A549 (cell line): ENCODE measurements around the gene SNX15. TPM values are rescaled to one million over a fixed set of nuclear protein-coding genes. Genes with fewer than 3 reads are reported as not detected.

Experiments
- ATAC-seq, 2 experiments: fragments of 200-7000 bp in 1 of 2; fragments of >200 bp in 1 of 2; cut with Nextera tagmentation in 1 of 2; cut with Tn5 transposase in 1 of 2; 3 replicates each; pipeline versions ENCODE4 v1.8.0 to v1.9.1; 2018 to 2020; ENCODE audit warnings: mild to moderate bottlenecking in 1 of 2, moderate library complexity in 1 of 2
- CTCF ChIA-PET: fragments of 300-600 bp; sonication (Branson Sonifier 250); formaldehyde crosslinking; extraction: SDS; loops from one replicate; lab custom pipeline; 2021; ENCODE audit warnings: antibody characterized with exemption, inconsistent platforms; lab: Yijun Ruan, JAX
- POLR2A ChIA-PET: fragments of 350-600 bp; formaldehyde crosslinking; extraction: SDS; loops from one replicate; lab custom pipeline; 2021; ENCODE audit warnings: antibody characterized with exemption, inconsistent platforms; lab: Yijun Ruan, JAX
- DNase-seq, 2 experiments: peaks; one replicate each; pipeline versions ENCODE4 v3.0.0 to v3.0.0-alpha.2; 2011 to 2016; ENCODE audit warnings: low read depth in 1 of 2, low spot score in 1 of 2
- FAIRE-seq: peaks from 2 replicates; lab custom pipeline; 2011; peaks lifted over from hg19 to GRCh38; lab: Jason Lieb, UNC
- H3K27ac ChIP-seq, 2 experiments: fragments of >200 bp; sonication (Bioruptor Twin); formaldehyde crosslinking; 3 replicates each; pipeline ENCODE4 v1.5.1; 2016 to 2017
- H3K4me1 ChIP-seq: fragments of >200 bp; sonication (Bioruptor Twin); formaldehyde crosslinking; 3 replicates; pipeline ENCODE4 v1.6.1; 2016
- H3K4me2 ChIP-seq: fragments of >200 bp; sonication (Bioruptor Twin); formaldehyde crosslinking; 3 replicates; pipeline ENCODE4 v1.6.1; 2016
- H3K4me3 ChIP-seq: fragments of >200 bp; sonication (Bioruptor Twin); formaldehyde crosslinking; 3 replicates; pipeline ENCODE4 v1.5.1; 2016
- H3K9me3 ChIP-seq: fragments of >200 bp; sonication (Bioruptor Twin); formaldehyde crosslinking; 3 replicates; pipeline ENCODE4 v1.6.1; 2016
- CHD2 ChIP-seq: fragments of 150-350 bp; IDR thresholded peaks from 2 replicates; pipeline ENCODE4 v1.6.1; 2014; ENCODE audit warnings: low read length; ENCODE audit not compliant: partially characterized antibody
- E2F6 ChIP-seq: IDR thresholded peaks from 2 replicates; pipeline ENCODE4 v1.6.1; 2012; ENCODE audit warnings: low read depth, borderline replicate concordance
- EHF ChIP-seq: fragments of 250-450 bp; sonication (Bioruptor Pico); IDR thresholded peaks from 2 replicates; pipeline ENCODE4 v1.5.0; 2020; ENCODE audit warnings: mild to moderate bottlenecking
- EHMT2 ChIP-seq: fragments of 200-600 bp; sonication (generic); IDR thresholded peaks from 2 replicates; pipeline ENCODE4 v1.6.1; 2016; ENCODE audit warnings: antibody characterized with exemption, low read depth, mild to moderate bottlenecking, moderate library complexity
- ESRRA ChIP-seq: fragments of 150-350 bp; IDR thresholded peaks from 2 replicates; pipeline ENCODE4 v1.6.1; 2014; ENCODE audit warnings: mild to moderate bottlenecking, low read length, borderline replicate concordance
- FOSB ChIP-seq: fragments of 250-450 bp; sonication (Bioruptor Pico); IDR thresholded peaks from 2 replicates; pipeline ENCODE4 v1.5.0; 2020; ENCODE audit warnings: mild to moderate bottlenecking, moderate library complexity
- FOXS1 ChIP-seq: fragments of 250-450 bp; sonication (Bioruptor Pico); IDR thresholded peaks from 2 replicates; pipeline ENCODE4 v1.5.0; 2020; ENCODE audit warnings: mild to moderate bottlenecking, moderate library complexity
- GATA3 ChIP-seq: IDR thresholded peaks from 2 replicates; pipeline ENCODE4 v1.6.1; 2012; ENCODE audit warnings: borderline replicate concordance
- HOXB13 ChIP-seq: fragments of 250-450 bp; sonication (Bioruptor Pico); IDR thresholded peaks from 2 replicates; pipeline ENCODE4 v1.5.0; 2020; ENCODE audit warnings: low read depth, mild to moderate bottlenecking, moderate library complexity
- JUN ChIP-seq, 2 experiments: fragments of >200 bp; sonication (Bioruptor Twin); formaldehyde crosslinking; IDR thresholded peaks; 2 replicates in 1 of 2; 3 replicates in 1 of 2; pipeline ENCODE4 v1.6.1; 2016 to 2017
- JUNB ChIP-seq: fragments of >200 bp; sonication (Bioruptor Twin); formaldehyde crosslinking; IDR thresholded peaks from 2 replicates; pipeline ENCODE4 v1.6.1; 2016
- MAFK ChIP-seq: fragments of 450-650 bp; IDR thresholded peaks from 2 replicates; pipeline ENCODE4 v1.6.1; 2014; ENCODE audit not compliant: partially characterized antibody
- RAD21 ChIP-seq, 2 experiments: fragments of >200 bp in 1 of 2; sonication (Bioruptor Twin) in 1 of 2; formaldehyde crosslinking in 1 of 2; IDR thresholded peaks in 1 of 2; conservative IDR thresholded peaks in 1 of 2; 2 replicates in 1 of 2; 3 replicates in 1 of 2; pipeline ENCODE4 v1.6.1; 2012 to 2018; ENCODE audit warnings: inconsistent platforms in 1 of 2
- RCOR1 ChIP-seq: fragments of 150-350 bp; IDR thresholded peaks from 2 replicates; pipeline ENCODE4 v1.6.1; 2014; ENCODE audit warnings: antibody characterized with exemption, low read length, low read depth
- SMC3 ChIP-seq: fragments of >200 bp; sonication (Bioruptor Twin); formaldehyde crosslinking; IDR thresholded peaks from 3 replicates; pipeline ENCODE4 v1.6.1; 2018; ENCODE audit warnings: inconsistent platforms
- SREBF2 ChIP-seq: fragments of 450-650 bp; IDR thresholded peaks from 2 replicates; pipeline ENCODE4 v1.6.1; 2014; ENCODE audit warnings: mild to moderate bottlenecking, moderate library complexity
- USF2 ChIP-seq: fragments of 450-650 bp; IDR thresholded peaks from 2 replicates; pipeline ENCODE4 v1.6.1; 2014; ENCODE audit warnings: antibody characterized with exemption
- ZSCAN20 ChIP-seq: fragments of 250-450 bp; sonication (Bioruptor Pico); IDR thresholded peaks from 2 replicates; pipeline ENCODE4 v1.8.0; 2022; ENCODE audit warnings: mild to moderate bottlenecking, moderate library complexity
- WGBS: methylation state at CpG from one replicate; pipeline ENCODE4 v1.1.6; 2017; ENCODE audit errors: missing lambda C conversion rate; 5-methylcytosine and 5-hydroxymethylcytosine counted together
- polyA plus RNA-seq, 4 experiments: library from polyadenylated mRNA; depleted of rRNA in 3 of 4; stranded (reverse); fragments of >200 nt; fragmentation: RNase III in 1 of 4; extraction: RNeasy Plus Mini Kit Qiagen cat#74134 plus additional on column Dnase treatment in 1 of 4; gene quantifications; 2 replicates in 3 of 4; 3 replicates in 1 of 4; pipeline ENCODE4 v1.2.3, GENCODE V29; 2011 to 2017
- TF ChIP-seq, protein P1 (sequence below): fragments of 150-350 bp; IDR thresholded peaks from 2 replicates; pipeline ENCODE4 v1.6.1; 2014; ENCODE audit warnings: low read depth, mild to moderate bottlenecking, low read length
- TF ChIP-seq, protein P2 (sequence below): fragments of >200 bp; sonication (Bioruptor Twin); formaldehyde crosslinking; IDR thresholded peaks from 3 replicates; pipeline ENCODE4 v1.5.1; 2016

SNX15 gene
- polyA plus RNA-seq, 2 of the 4 experiments (the other 2 are of a cell fraction) = 13.4 to 17.0 TPM

- TF ChIP-seq EHF (CRISPR knock-in tag) = no peak
- TF ChIP-seq ESRRA = no peak
- no peak for TF ChIP-seq SREBF2
- TF ChIP-seq, protein P1, sequence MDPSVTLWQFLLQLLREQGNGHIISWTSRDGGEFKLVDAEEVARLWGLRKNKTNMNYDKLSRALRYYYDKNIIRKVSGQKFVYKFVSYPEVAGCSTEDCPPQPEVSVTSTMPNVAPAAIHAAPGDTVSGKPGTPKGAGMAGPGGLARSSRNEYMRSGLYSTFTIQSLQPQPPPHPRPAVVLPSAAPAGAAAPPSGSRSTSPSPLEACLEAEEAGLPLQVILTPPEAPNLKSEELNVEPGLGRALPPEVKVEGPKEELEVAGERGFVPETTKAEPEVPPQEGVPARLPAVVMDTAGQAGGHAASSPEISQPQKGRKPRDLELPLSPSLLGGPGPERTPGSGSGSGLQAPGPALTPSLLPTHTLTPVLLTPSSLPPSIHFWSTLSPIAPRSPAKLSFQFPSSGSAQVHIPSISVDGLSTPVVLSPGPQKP = no peak
- no peak for TF ChIP-seq CHD2
- no peak for TF ChIP-seq EHMT2
- TF ChIP-seq GATA3 = no peak
- TF ChIP-seq, all 56 proteins: peak for 0
- ChIA-PET CTCF (interaction anchor here (1.0 to 1.6 kb wide), 2 partner anchors 9 to 220 kb away, joined by 3 read pairs; no protein-coding TSS in a partner anchor), POLR2A (no interaction called here)
- DNase-seq (no peak), FAIRE-seq (no peak), ATAC-seq (no peak)
- Histone ChIP-seq H3K9me3 (no peaks in the 10 kb centered on the region), H3K4me2 (no peak overlapping the region), H3K4me3 (no peak overlapping the region), H3K27ac (no peak overlapping the region), H3K4me1 (no peaks in the 10 kb centered on the region)
- 77% methylated on average over 9 of the region's 10 CpGs for WGBS
These were observed 40.2 kb downstream of the SNX15 start for GRCh38 chr11:65067446-65067845.

- Histone ChIP-seq H3K4me2 (no peak overlapping the region), H3K4me3 (no peak overlapping the region), H3K9me3 (no peaks in the 10 kb centered on the region), H3K4me1 (no peaks in the 10 kb centered on the region), H3K27ac (no peak overlapping the region)
- POLR2A ChIA-PET = interaction anchor here (0.6 kb wide), 1 partner anchor 28 kb away, joined by 3 read pairs; the partner anchor contains the start of gene SAC3D1
- CTCF ChIA-PET = interaction anchor here (0.5 to 1.2 kb wide), 6 partner anchors 9 to 130 kb away, joined by 3 to 6 read pairs (median 4); partner anchors contain the start of genes ARL2 and SNX15
- TF ChIP-seq, protein P1 = no peak
- TF ChIP-seq SMC3 (no peak), USF2 (no peak), JUNB (no peak), MAFK (no peak), CHD2 (no peak), ESRRA (no peak), FOXS1 (no peak), ZSCAN20 (CRISPR knock-in tag) (no peak), JUN (IDR thresholded peaks at IDR 0.05) (no peak), RAD21 (conservative IDR thresholded peaks at IDR 0.05 in 1 of 2, IDR thresholded peaks at IDR 0.05 in 1 of 2) (no peak), FOSB (CRISPR knock-in tag) (no peak), RCOR1 (no peak), E2F6 (no peak), HOXB13 (CRISPR knock-in tag) (no peak), EHF (CRISPR knock-in tag) (no peak)
- TF ChIP-seq, protein P2, sequence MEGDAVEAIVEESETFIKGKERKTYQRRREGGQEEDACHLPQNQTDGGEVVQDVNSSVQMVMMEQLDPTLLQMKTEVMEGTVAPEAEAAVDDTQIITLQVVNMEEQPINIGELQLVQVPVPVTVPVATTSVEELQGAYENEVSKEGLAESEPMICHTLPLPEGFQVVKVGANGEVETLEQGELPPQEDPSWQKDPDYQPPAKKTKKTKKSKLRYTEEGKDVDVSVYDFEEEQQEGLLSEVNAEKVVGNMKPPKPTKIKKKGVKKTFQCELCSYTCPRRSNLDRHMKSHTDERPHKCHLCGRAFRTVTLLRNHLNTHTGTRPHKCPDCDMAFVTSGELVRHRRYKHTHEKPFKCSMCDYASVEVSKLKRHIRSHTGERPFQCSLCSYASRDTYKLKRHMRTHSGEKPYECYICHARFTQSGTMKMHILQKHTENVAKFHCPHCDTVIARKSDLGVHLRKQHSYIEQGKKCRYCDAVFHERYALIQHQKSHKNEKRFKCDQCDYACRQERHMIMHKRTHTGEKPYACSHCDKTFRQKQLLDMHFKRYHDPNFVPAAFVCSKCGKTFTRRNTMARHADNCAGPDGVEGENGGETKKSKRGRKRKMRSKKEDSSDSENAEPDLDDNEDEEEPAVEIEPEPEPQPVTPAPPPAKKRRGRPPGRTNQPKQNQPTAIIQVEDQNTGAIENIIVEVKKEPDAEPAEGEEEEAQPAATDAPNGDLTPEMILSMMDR = no peak
- no peak for ATAC-seq
- WGBS = 40% methylated on average over 9 of the region's 9 CpGs
- DNase-seq = no peak
- no peak for FAIRE-seq
These were observed 42.0 kb downstream of the SNX15 start for GRCh38 chr11:65069217-65069616.
